Right lobe of liver (tissue), 6 donors: Measurements from ENCODE around the gene DDRGK1. TPM values are rescaled to one million over a fixed set of nuclear protein-coding genes. Genes with fewer than 3 reads are reported as not detected.

Experiments
- ATAC-seq, 4 donors: fragments of 200-7000 bp; cut with Tn5 transposase; one replicate each; pipeline ENCODE4 v1.9.1; 2020; ENCODE audit warnings: mild to moderate bottlenecking in 4 of 4, moderate library complexity in 4 of 4
- DNase-seq, 3 donors: peaks; one replicate each; pipeline ENCODE4 v3.0.0-alpha.2; 2020
- H3K27ac ChIP-seq, 3 donors: fragments of 200-600 bp; one replicate each; pipeline ENCODE4 v1.8.0; 2022
- H3K27me3 ChIP-seq, 2 donors: fragments of 200-600 bp; one replicate each; pipeline ENCODE4 v1.8.0; 2022
- H3K36me3 ChIP-seq, 4 donors: fragments of 200-600 bp; sonication (generic) in 1 of 4; one replicate each; pipeline versions ENCODE4 v1.5.1 to v1.8.0; 2017 to 2022; ENCODE audit warnings: control low read depth in 1 of 4
- H3K4me1 ChIP-seq, 4 donors: fragments of 200-600 bp; sonication (generic) in 1 of 4; one replicate each; pipeline versions ENCODE4 v1.5.1 to v1.8.0; 2017 to 2022; ENCODE audit warnings: control low read depth in 1 of 4
- H3K4me3 ChIP-seq, 3 donors: fragments of 200-600 bp; one replicate each; pipeline ENCODE4 v1.8.0; 2022
- H3K9me3 ChIP-seq, 4 donors: fragments of 200-600 bp; sonication (generic) in 1 of 4; one replicate each; pipeline versions ENCODE4 v1.5.1 to v1.8.0; 2017 to 2022; ENCODE audit warnings: control low read depth in 1 of 4
- CTCF ChIP-seq, 4 donors: fragments of 200-600 bp in 3 of 4; fragments of 450-650 bp in 1 of 4; IDR thresholded peaks; one replicate each; pipeline versions ENCODE4 v1.5.1 to v1.8.0; 2016 to 2022; ENCODE audit warnings: antibody characterized with exemption in 4 of 4, mild to moderate bottlenecking in 2 of 4
- POLR2A ChIP-seq: fragments of 450-650 bp; IDR thresholded peaks from one replicate; pipeline ENCODE4 v1.6.1; 2017; ENCODE audit warnings: antibody characterized with exemption, mild to moderate bottlenecking
- WGBS: methylation state at CpG from one replicate; pipeline ENCODE4 v1.1.6; 2018; ENCODE audit warnings: low coverage, low lambda C conversion rate; ENCODE audit not compliant: insufficient coverage; ENCODE audit errors: missing lambda C conversion rate; 5-methylcytosine and 5-hydroxymethylcytosine counted together
- intact Hi-C, 2 donors: fragments of 100-400 bp; cut with DNase I; formaldehyde crosslinking; loops; one replicate each; pipeline versions ENCODE4 v1.11.2 to v1.14.1; 2022
- total RNA-seq, 6 experiments: library from RNA; depleted of rRNA in 2 of 6; stranded (reverse); fragments of >200 nt in 2 of 6; fragmentation: NEBNext Ultra II Directional in 3 of 6; extraction: Animal tissue kit (Norgen Biotek cat#: 25700) in 3 of 6; gene quantifications; one replicate each; pipeline versions ENCODE4 v1.1.0 to v1.2.4, GENCODE V29; 2016 to 2023
- donor health status: DM: no; HTN: yes; CAD: no.
- donor health status: DM: no; HTN: no; CAD: no.
- donor health status: DM: no; HTN: no; CAD: no.
- donor health status: DM: no; HTN: yes; CAD: no.
- donor health status: DM: no; HTN: yes; CAD: no.

DDRGK1 gene
- total RNA-seq, 6 experiments from 2014 or later: 55.0 to 76.1 (median 60.1) TPM

GRCh38 chr20:3163099-3164042 lies 41.1 kb downstream of the DDRGK1 start:
- Histone ChIP-seq H3K27me3 (no peaks in the 10 kb centered on the region), H3K27ac (no peak overlapping the region), H3K9me3 (no peaks in the 10 kb centered on the region), H3K4me3 (no peak overlapping the region), H3K4me1 (peaks cover 0 to 11% (median 3%) of the 10 kb centered on the region in 4 donors), H3K36me3 (no peaks in the 10 kb centered on the region)
- intact Hi-C loops: no loop called here
- TF ChIP-seq CTCF (IDR thresholded peaks at IDR 0.05) (no peak), POLR2A (no peak)
- DNase-seq (peak in 1 of 3 donors; percentile 37), ATAC-seq (no peak)
- 83% methylated on average over 8 of the region's 14 CpGs for WGBS

DNA sequence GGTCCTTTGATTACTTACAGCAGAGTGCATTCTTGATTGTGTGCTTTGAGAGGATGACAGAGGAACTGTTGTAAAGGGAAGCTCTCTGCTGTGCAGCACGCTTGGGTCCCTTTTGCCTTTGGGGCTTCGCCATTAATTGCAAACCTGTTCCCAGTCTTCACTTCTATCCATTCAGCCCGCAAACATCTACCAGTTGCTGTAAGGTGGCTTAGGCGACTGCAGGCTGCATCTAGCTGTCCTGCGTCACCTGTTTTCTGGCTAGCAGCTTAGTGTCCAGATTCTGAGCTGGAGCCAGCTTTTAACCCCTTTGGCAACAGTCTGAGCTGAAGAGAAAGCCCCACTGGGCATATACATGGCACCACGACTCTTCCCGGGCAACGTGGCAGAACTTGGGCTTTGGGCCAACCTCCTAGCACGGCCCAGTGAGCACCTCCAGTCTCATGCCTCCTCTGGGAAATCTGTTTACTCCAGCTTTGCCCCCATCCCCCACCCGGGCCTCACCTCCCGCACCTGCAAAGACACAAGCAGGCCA lies 42.3 kb downstream of the DDRGK1 start:
- Histone ChIP-seq H3K4me1 (peaks cover 0 to 20% (median 9%) of the 10 kb centered on the region in 4 donors), H3K36me3 (no peaks in the 10 kb centered on the region), H3K27me3 (no peaks in the 10 kb centered on the region), H3K4me3 (no peak overlapping the region), H3K27ac (no peak overlapping the region), H3K9me3 (no peaks in the 10 kb centered on the region)
- DNase-seq (peak in 1 of 3 donors; percentile 36), ATAC-seq (no peak)
- intact Hi-C loops: no loop called here
- WGBS: 59% methylated on average over 9 of the region's 11 CpGs
- TF ChIP-seq CTCF (IDR thresholded peaks at IDR 0.05) (no peak), POLR2A (no peak)

- Histone ChIP-seq H3K4me1 (peaks cover 0 to 26% (median 11%) of the 10 kb centered on the region in 4 donors), H3K4me3 (no peak overlapping the region), H3K36me3 (no peaks in the 10 kb centered on the region), H3K27me3 (no peaks in the 10 kb centered on the region), H3K27ac (no peak overlapping the region), H3K9me3 (no peaks in the 10 kb centered on the region)
- TF ChIP-seq POLR2A: no peak
- no peak for TF ChIP-seq CTCF (IDR thresholded peaks at IDR 0.05)
- WGBS: 76% methylated on average over 3 of the region's 5 CpGs
- intact Hi-C loops: no loop called here
- ATAC-seq: no peak
- peak in 1 of 3 donors; percentile 29 for DNase-seq
Measured at GRCh38 chr20:3161316-3162079, 43.0 kb downstream of the DDRGK1 start.

- H3K4me1 ChIP-seq: peaks cover 0 to 28% (median 11%) of the 10 kb centered on the region in 4 donors
- H3K9me3 ChIP-seq: no peaks in the 10 kb centered on the region
- DNase-seq (peak in 1 of 3 donors; percentile 22), ATAC-seq (no peak)
- intact Hi-C loops: no loop called here
- H3K4me3 ChIP-seq: peak overlapping the region in 2 of 3 donors; percentile 77 to 98
- TF ChIP-seq CTCF (IDR thresholded peaks at IDR 0.05): no peak
- TF ChIP-seq POLR2A: no peak
- no peak overlapping the region for H3K27ac ChIP-seq
- no peaks in the 10 kb centered on the region for H3K27me3 ChIP-seq
- 91% methylated on average over 6 of the region's 6 CpGs for WGBS
- H3K36me3 ChIP-seq: no peaks in the 10 kb centered on the region
Measured at GRCh38 chr20:3160418-3160817, 44.1 kb downstream of the DDRGK1 start.
